Body of pancreas (tissue), 4 donors: ENCODE data around the gene JUN.

ENCODE experiments used
- CTCF ChIP-seq, 7 experiments: fragments of 450-650 bp in 4 of 7; fragments of 200-600 bp in 3 of 7; sonication (generic) in 3 of 7; IDR thresholded peaks; one replicate each; pipeline ENCODE4 v1.5.1; 2016 to 2019; ENCODE audit warnings: antibody characterized with exemption in 7 of 7
- POLR2A ChIP-seq, 3 donors: fragments of 450-650 bp; IDR thresholded peaks; one replicate each; pipeline ENCODE4 v1.6.1; 2016; ENCODE audit warnings: antibody characterized with exemption in 3 of 3, mild to moderate bottlenecking in 2 of 3

GRCh38 chr1:58779059-58779754, 4.6 kb downstream of the JUN start:
- TF ChIP-seq CTCF (IDR thresholded peaks at IDR 0.05) (no peak), POLR2A (IDR thresholded peaks at IDR 0.05) (no peak)
